CD4-positive, alpha-beta T cell treated with Interleukin-15 for 1 hour (primary cell): Measurements from ENCODE around the gene STX12.
A peak's percentile ranks its signal among the peaks of the same experiment; 100 is the strongest.

Source experiments
- DNase-seq: peaks from one replicate; pipeline ENCODE4 v3.0.0-alpha.2; 2020

Gene STX12

DNA sequence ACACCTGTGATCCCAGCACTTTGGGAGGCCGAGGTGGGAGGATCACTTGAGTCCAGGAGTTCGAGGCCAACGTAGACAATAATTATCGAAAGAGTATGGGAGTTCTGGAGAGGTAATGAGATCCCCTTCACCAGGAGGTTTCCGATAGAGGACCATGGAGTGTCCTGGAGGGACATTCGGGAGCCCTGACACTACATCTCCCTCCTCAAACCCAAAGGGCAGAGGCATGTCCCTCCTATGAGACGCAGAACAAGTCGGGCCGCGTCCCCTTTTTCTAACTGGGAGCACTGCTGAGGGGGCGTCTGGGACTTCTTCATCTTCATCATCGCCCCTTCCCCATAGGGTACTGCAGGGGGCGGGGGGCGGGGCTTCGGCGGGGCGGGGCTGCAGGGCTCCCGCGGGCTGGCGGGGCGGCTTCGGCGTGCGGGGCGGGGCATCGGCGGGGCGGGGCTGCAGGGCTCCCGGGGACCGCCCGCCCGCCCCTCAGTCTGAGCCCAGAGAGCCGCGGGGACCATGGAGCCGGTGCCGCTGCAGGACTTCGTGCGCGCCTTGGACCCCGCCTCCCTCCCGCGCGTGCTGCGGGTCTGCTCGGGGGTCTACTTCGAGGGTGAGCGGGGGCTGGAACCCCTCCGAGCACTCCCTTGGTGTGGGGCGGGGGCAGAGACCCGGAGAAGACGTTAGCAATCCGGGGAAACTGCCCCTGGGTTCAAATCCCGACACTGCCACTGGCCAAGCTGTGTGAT, 99.2 kb downstream of the STX12 start, which contains the start of gene THEMIS2:
TSS of gene THEMIS2 (plus strand) at position 486 of the 743 bp plus-strand sequence. CDS start at position 514, 28 bp downstream.
- peak; percentile 81 for DNase-seq

DNA sequence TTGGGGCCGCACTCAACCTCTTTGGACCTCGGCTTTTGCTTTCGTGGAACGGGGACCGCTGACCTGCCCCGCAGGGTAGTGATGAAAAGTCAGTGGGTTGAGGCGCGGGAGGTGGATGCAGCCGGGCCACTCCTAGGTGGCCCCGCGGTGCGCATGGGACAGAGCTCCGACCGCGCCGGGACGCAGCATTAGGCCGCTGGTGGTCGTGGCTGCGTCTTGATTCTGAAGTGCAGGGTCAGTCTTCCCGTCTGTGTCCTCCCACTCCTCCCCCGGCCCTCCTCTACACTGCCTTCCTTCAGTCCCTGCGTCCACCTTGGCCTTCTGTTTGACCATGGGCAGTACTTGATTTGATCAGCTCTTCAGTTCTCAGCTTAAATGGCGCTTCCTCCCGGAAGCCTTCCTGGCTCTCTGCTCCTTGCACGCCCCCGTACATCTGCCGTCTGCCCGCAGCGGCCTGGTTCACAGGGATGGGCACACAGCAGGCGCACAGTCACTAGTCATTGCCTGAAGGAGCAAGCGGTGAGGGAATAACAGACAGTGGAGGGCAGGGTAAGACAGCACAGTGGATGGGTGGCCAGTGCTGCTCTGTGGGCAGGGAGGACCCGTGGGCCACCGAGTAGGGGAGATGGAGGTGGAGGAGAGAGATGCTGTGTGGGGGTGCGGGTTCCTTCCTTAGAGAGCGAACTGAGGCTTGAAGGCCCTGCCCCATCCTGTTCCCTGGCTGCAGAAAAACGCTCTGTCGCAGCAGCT, 100.0 kb downstream of the STX12 start:
- DNase-seq: peak; percentile 30

DNA sequence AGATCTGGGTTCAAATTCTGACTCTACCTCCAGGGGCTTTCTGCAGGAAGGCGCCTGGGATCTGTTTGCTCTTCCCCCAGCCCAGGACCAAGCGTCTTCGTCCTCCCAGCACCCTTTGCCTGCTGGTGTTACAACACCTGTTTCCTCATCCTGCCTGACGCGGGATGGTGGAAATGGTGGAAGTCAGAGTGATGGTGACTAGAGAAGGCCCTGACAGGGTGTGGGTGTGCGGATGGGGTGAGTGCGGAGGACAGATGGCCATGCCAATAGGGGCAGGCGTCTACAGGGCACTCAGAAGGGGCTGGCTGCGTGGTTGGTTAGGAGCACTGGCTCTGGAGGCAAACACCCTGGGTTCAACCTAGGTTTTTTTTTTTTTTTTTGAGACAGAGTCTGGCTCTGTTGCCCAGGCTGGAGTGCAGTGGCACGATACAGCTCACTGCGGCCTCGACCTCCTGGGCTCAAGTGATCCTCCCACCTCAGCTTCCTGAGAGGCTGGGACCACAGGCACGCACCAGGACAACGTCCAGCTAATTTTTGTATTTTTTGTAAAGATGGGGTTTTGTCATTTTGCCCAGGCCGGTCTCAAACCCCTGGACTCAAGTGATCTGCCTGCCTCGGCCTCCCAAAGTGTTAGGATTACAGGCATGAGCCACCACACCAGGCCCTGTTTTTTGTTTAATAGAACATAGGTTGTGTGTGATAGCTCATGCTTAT, 100.8 kb downstream of the STX12 start:
- DNase-seq: peak; percentile 65
